Measurements from ENCODE around the gene EPS15.

GRCh38 chr1:51551081-51551480, 32.0 kb upstream of the EPS15 start:
- TF ChIP-seq PHF8 (IDR thresholded peaks at IDR 0.05; ENCODE audit: borderline replicate concordance, low read length) (no peak), PATZ1 (CRISPR knock-in tag; IDR thresholded peaks at IDR 0.05; ENCODE audit: borderline replicate concordance) (no peak)

Data from K562 (cell line).